Body of pancreas (tissue), 4 donors: ENCODE measurements around the gene SRM. TPM values are rescaled to one million over a fixed set of nuclear protein-coding genes. Genes with fewer than 3 reads are reported as not detected.

Source experiments
- ATAC-seq: fragments of 150-250 bp; one replicate; pipeline ENCODE4 v1.9.1; 2016
- DNase-seq, 4 donors: peaks; one replicate each; pipeline ENCODE4 v3.0.0-alpha.2; 2019
- H3K27ac ChIP-seq, 4 donors: fragments of 200-600 bp; sonication (generic); 1 replicate in 3 of 4; 2 replicates in 1 of 4; pipeline versions ENCODE4 v1.5.1 to v1.6.1; 2016 to 2019; ENCODE audit warnings: mild to moderate bottlenecking in 1 of 4, mixed read lengths in 1 of 4, moderate library complexity in 1 of 4
- H3K27me3 ChIP-seq, 2 donors: fragments of 200-600 bp; sonication (generic); one replicate each; pipeline ENCODE4 v1.6.0; 2016; ENCODE audit warnings: mild to moderate bottlenecking in 1 of 2
- H3K36me3 ChIP-seq, 2 donors: fragments of 200-600 bp; sonication (generic); replicated peaks in 1 of 2; 2 replicates each; pipeline ENCODE4 v1.5.1; 2016; ENCODE audit warnings: low read depth in 2 of 2; ENCODE audit not compliant: insufficient read depth in 1 of 2
- H3K4me1 ChIP-seq: fragments of 200-600 bp; sonication (generic); one replicate; pipeline ENCODE4 v1.6.0; 2016
- H3K4me3 ChIP-seq, 2 donors: fragments of 200-600 bp; sonication (generic); 1 replicate in 1 of 2; 2 replicates in 1 of 2; pipeline ENCODE4 v1.5.1; 2016 to 2019
- H3K9me3 ChIP-seq, 3 donors: fragments of 200-600 bp; sonication (generic); 1 replicate in 2 of 3; 2 replicates in 1 of 3; pipeline ENCODE4 v1.5.1; 2016
- CTCF ChIP-seq, 7 experiments: fragments of 450-650 bp in 4 of 7; fragments of 200-600 bp in 3 of 7; sonication (generic) in 3 of 7; IDR thresholded peaks; one replicate each; pipeline ENCODE4 v1.5.1; 2016 to 2019; ENCODE audit warnings: antibody characterized with exemption in 7 of 7
- POLR2A ChIP-seq, 3 donors: fragments of 450-650 bp; IDR thresholded peaks; one replicate each; pipeline ENCODE4 v1.6.1; 2016; ENCODE audit warnings: antibody characterized with exemption in 3 of 3, mild to moderate bottlenecking in 2 of 3
- WGBS, 2 donors: methylation state at CpG; one replicate each; pipeline ENCODE4 v1.1.5; 2017; 5-methylcytosine and 5-hydroxymethylcytosine counted together
- intact Hi-C: fragments of 100-400 bp; cut with DNase I; formaldehyde crosslinking; loops from one replicate; pipeline ENCODE4 v1.15.1; 2023
- total RNA-seq, 2 donors: library from RNA; depleted of rRNA; stranded (reverse); fragments of >200 nt; gene quantifications; one replicate each; pipeline ENCODE4 v1.1.0, GENCODE V29; 2016

SRM gene
- total RNA-seq, 2 donors from 2014 or later = 50.3 to 159 TPM

GRCh38 chr1:11044849-11045427 lies 14.9 kb downstream of the SRM start:
- Histone ChIP-seq H3K9me3 (no peaks in the 10 kb centered on the region), H3K36me3 (no peaks in the 10 kb centered on the region), H3K27me3 (no peaks in the 10 kb centered on the region), H3K27ac (no peak overlapping the region), H3K4me3 (no peak overlapping the region), H3K4me1 (no peaks in the 10 kb centered on the region)
- 79 to 86% methylated on average over 12 to 15 of the region's 16 CpGs for WGBS, 2 donors
- TF ChIP-seq CTCF (IDR thresholded peaks at IDR 0.05) (no peak), POLR2A (IDR thresholded peaks at IDR 0.05) (no peak)
- DNase-seq (no peak), ATAC-seq (no peak)
- intact Hi-C loops = no loop called here

GRCh38 chr1:11044086-11044848 lies 15.6 kb downstream of the SRM start:
- no peaks in the 10 kb centered on the region for H3K36me3 ChIP-seq
- no peak for DNase-seq
- H3K4me1 ChIP-seq = no peaks in the 10 kb centered on the region
- no peaks in the 10 kb centered on the region for H3K27me3 ChIP-seq
- no peak overlapping the region for H3K4me3 ChIP-seq
- no peak for ATAC-seq
- intact Hi-C loops = no loop called here
- 67 to 73% methylated on average over 7 to 13 of the region's 16 CpGs for WGBS, 2 donors
- TF ChIP-seq POLR2A (IDR thresholded peaks at IDR 0.05) (no peak), CTCF (IDR thresholded peaks at IDR 0.05) (no peak)
- H3K27ac ChIP-seq = no peak overlapping the region
- H3K9me3 ChIP-seq = no peaks in the 10 kb centered on the region

GRCh38 chr1:11042995-11043874 lies 16.6 kb downstream of the SRM start:
- ATAC-seq = no peak
- Histone ChIP-seq H3K27ac (no peak overlapping the region), H3K9me3 (no peaks in the 10 kb centered on the region), H3K4me1 (no peaks in the 10 kb centered on the region), H3K4me3 (no peak overlapping the region), H3K36me3 (no peaks in the 10 kb centered on the region), H3K27me3 (no peaks in the 10 kb centered on the region)
- 72 to 81% methylated on average over 17 to 19 of the region's 19 CpGs for WGBS, 2 donors
- no peak for DNase-seq
- no peak for TF ChIP-seq CTCF (IDR thresholded peaks at IDR 0.05)
- no peak for TF ChIP-seq POLR2A (IDR thresholded peaks at IDR 0.05)
- intact Hi-C loops = no loop called here

GRCh38 chr1:11042065-11042464 lies 17.8 kb downstream of the SRM start:
- intact Hi-C loops = no loop called here
- 55 to 66% methylated on average over 3 of the region's 3 CpGs for WGBS, 2 donors

More at GRCh38 chr1:11042065-11042464, 17.8 kb downstream of the SRM start:
- Histone ChIP-seq H3K4me1 (no peaks in the 10 kb centered on the region), H3K36me3 (no peaks in the 10 kb centered on the region), H3K9me3 (no peaks in the 10 kb centered on the region), H3K27me3 (no peaks in the 10 kb centered on the region), H3K27ac (no peak overlapping the region), H3K4me3 (no peak overlapping the region)
- ATAC-seq (no peak), DNase-seq (no peak)
- TF ChIP-seq POLR2A (IDR thresholded peaks at IDR 0.05) (no peak), CTCF (IDR thresholded peaks at IDR 0.05) (no peak)
